Testis (tissue), 3 donors: ENCODE measurements around the gene CUX1. TPM values are rescaled to one million over a fixed set of nuclear protein-coding genes. Genes with fewer than 3 reads are reported as not detected.

ENCODE experiments used
- DNase-seq: peaks from one replicate; pipeline ENCODE4 v3.0.0-alpha.2; 2019
- H3K27ac ChIP-seq, 2 donors: fragments of 200-600 bp; sonication (generic); one replicate each; pipeline ENCODE4 v1.5.1; 2019
- H3K27me3 ChIP-seq: fragments of 200-600 bp; sonication (generic); one replicate; pipeline ENCODE4 v1.5.1; 2019
- H3K36me3 ChIP-seq: fragments of 200-600 bp; sonication (generic); one replicate; pipeline ENCODE4 v1.5.1; 2017; ENCODE audit warnings: low read depth; ENCODE audit errors: missing control alignments
- H3K4me1 ChIP-seq: fragments of 200-600 bp; sonication (generic); one replicate; pipeline ENCODE4 v1.5.1; 2019
- H3K4me3 ChIP-seq, 2 donors: fragments of 200-600 bp; sonication (generic); one replicate each; pipeline ENCODE4 v1.5.1; 2017 to 2019
- H3K9me3 ChIP-seq: fragments of 200-600 bp; sonication (generic); one replicate; pipeline ENCODE4 v1.5.1; 2017
- CTCF ChIP-seq, 3 experiments: fragments of 450-650 bp in 2 of 3; fragments of 200-600 bp in 1 of 3; sonication (generic) in 1 of 3; IDR thresholded peaks; one replicate each; pipeline ENCODE4 v1.5.1; 2016 to 2019; ENCODE audit warnings: antibody characterized with exemption in 3 of 3, mild to moderate bottlenecking in 2 of 3, moderate library complexity in 1 of 3
- POLR2A ChIP-seq: fragments of 450-650 bp; IDR thresholded peaks from one replicate; pipeline ENCODE4 v1.6.1; 2017; ENCODE audit warnings: antibody characterized with exemption, mild to moderate bottlenecking, moderate library complexity
- WGBS, 2 donors: methylation state at CpG; one replicate each; pipeline ENCODE4 v1.1.5; 2018; 5-methylcytosine and 5-hydroxymethylcytosine counted together
- intact Hi-C: fragments of 100-400 bp; cut with DNase I; formaldehyde crosslinking; loops from one replicate; pipeline ENCODE4 v1.15.1; 2023; ENCODE audit warnings: low total_unique reads
- polyA plus RNA-seq: library from polyadenylated mRNA; stranded (reverse); fragments of 350-450 nt; fragmentation: Illumina TruSeq; extraction: RNeasy Lipid Tissue Mini Kit (QIAGEN cat#74804); gene quantifications from one replicate; pipeline ENCODE4 v1.2.3, GENCODE V29; 2014; ENCODE audit warnings: low read depth, low replicate concordance; ENCODE audit not compliant: insufficient read depth
- total RNA-seq, 2 donors: library from RNA; depleted of rRNA; stranded (reverse); fragments of >200 nt; gene quantifications; one replicate each; pipeline ENCODE4 v1.2.3, GENCODE V29; 2016

The CUX1 gene
- total and polyA plus RNA-seq, 3 donors from 2014 or later = 30.8 to 46.3 (median 43.1) TPM

- Histone ChIP-seq H3K36me3 (no peaks in the 10 kb centered on the region), H3K27ac (peak overlapping the region in 1 of 2 donors; percentile 69), H3K9me3 (no peaks in the 10 kb centered on the region), H3K4me3 (peak overlapping the region; percentile 68 to 69), H3K27me3 (no peaks in the 10 kb centered on the region), H3K4me1 (peaks cover 12% of the 10 kb centered on the region)
- peak; percentile 30 for DNase-seq
- intact Hi-C loops = no loop called here
- no peak for TF ChIP-seq CTCF (IDR thresholded peaks at IDR 0.05)
- TF ChIP-seq POLR2A = no peak
- WGBS, 2 donors = 1% methylated on average over 46 of the region's 130 CpGs; no CpG with 5 or more reads in 1 of the 2 donors
Observed at GRCh38 chr7:101816595-101817470, 593 bp upstream of the CUX1 start.

- Histone ChIP-seq H3K4me1 (peaks cover 7% of the 10 kb centered on the region), H3K36me3 (no peaks in the 10 kb centered on the region), H3K27me3 (no peaks in the 10 kb centered on the region), H3K27ac (no peak overlapping the region), H3K9me3 (no peaks in the 10 kb centered on the region), H3K4me3 (no peak overlapping the region)
- intact Hi-C loops = no loop called here
- DNase-seq = no peak
- 66 to 76% methylated on average over 14 of the region's 14 CpGs for WGBS, 2 donors
- TF ChIP-seq POLR2A = no peak
- TF ChIP-seq CTCF (IDR thresholded peaks at IDR 0.05) = no peak
Observed at GRCh38 chr7:101818287-101819071, 1.1 kb downstream of the CUX1 start.

- TF ChIP-seq POLR2A = no peak
- no peak for TF ChIP-seq CTCF (IDR thresholded peaks at IDR 0.05)
- H3K9me3 ChIP-seq = no peaks in the 10 kb centered on the region
- peaks cover 3% of the 10 kb centered on the region for H3K4me1 ChIP-seq
- no peaks in the 10 kb centered on the region for H3K27me3 ChIP-seq
- intact Hi-C loops = no loop called here
- H3K4me3 ChIP-seq = no peak overlapping the region
- no peak for DNase-seq
- H3K27ac ChIP-seq = no peak overlapping the region
- no peaks in the 10 kb centered on the region for H3K36me3 ChIP-seq
- 82 to 83% methylated on average over 2 of the region's 2 CpGs for WGBS, 2 donors
Observed at GRCh38 chr7:101819183-101819582, 1.8 kb downstream of the CUX1 start.

GRCh38 chr7:101819913-101820522 lies 2.6 kb downstream of the CUX1 start:
- H3K4me3 ChIP-seq = no peak overlapping the region
- H3K27me3 ChIP-seq = no peaks in the 10 kb centered on the region
- TF ChIP-seq POLR2A = no peak
- no peak for TF ChIP-seq CTCF (IDR thresholded peaks at IDR 0.05)
- DNase-seq = no peak
- intact Hi-C loops = no loop called here
- no peaks in the 10 kb centered on the region for H3K9me3 ChIP-seq
- H3K4me1 ChIP-seq = no peaks in the 10 kb centered on the region
- H3K27ac ChIP-seq = no peak overlapping the region
- H3K36me3 ChIP-seq = no peaks in the 10 kb centered on the region
- 78 to 88% methylated on average over 6 of the region's 6 CpGs for WGBS, 2 donors
